ENCODE data around the gene NKAIN2.

GRCh38 chr6:124765280-124765679 lies 961.6 kb downstream of the NKAIN2 start:
- no peak for TF ChIP-seq CTCF (IDR thresholded peaks at IDR 0.05)
- TF ChIP-seq POLR2A (IDR thresholded peaks at IDR 0.05) = no peak
- no peak for TF ChIP-seq POLR2AphosphoS5 (IDR thresholded peaks at IDR 0.05)

Measured in breast epithelium (tissue), 3 donors.